ENCODE results near the gene PLAC8L1. TPM values are rescaled to one million over a fixed set of nuclear protein-coding genes. Genes with fewer than 3 reads are reported as not detected.

PLAC8L1 gene
- polyA plus RNA-seq, 1 donor (not counting 4 experiments of a cell fraction or from before 2014, with no cell fraction given) = 0.69 TPM

- Histone ChIP-seq H3K9me3 (ENCODE audit: control insufficient read depth, low read depth, low read length) (no peaks in the 10 kb centered on the region), H3K27ac (ENCODE audit: control insufficient read depth, insufficient read depth, low read length) (no peak overlapping the region), H2AFZ (ENCODE audit: control insufficient read depth, low read length) (no peak overlapping the region), H4K20me1 (ENCODE audit: control insufficient read depth, extremely low read depth, insufficient read depth, low read length) (no peaks in the 10 kb centered on the region), H3K36me3 (ENCODE audit: control insufficient read depth in 2 of 2, extremely low read depth in 1 of 2, insufficient read depth in 2 of 2, low read length in 2 of 2) (peaks cover 48 to 55% of the 10 kb centered on the region in 2 experiments), H3K4me2 (ENCODE audit: control insufficient read depth, extremely low read depth, insufficient read depth, low read depth, low read length) (no peak overlapping the region), H3K27me3 (ENCODE audit: control insufficient read depth, extremely low read depth, insufficient read depth, low read length) (no peaks in the 10 kb centered on the region), H3K4me3 (ENCODE audit: control insufficient read depth in 2 of 3, extremely low read depth in 1 of 3, insufficient read depth in 2 of 3, low read depth in 1 of 3, low read length in 3 of 3) (no peak overlapping the region), H3K4me1 (ENCODE audit: control insufficient read depth, extremely low read depth, insufficient read depth, low read length) (peaks cover 6% of the 10 kb centered on the region), H3K9me1 (ENCODE audit: control insufficient read depth, extremely low read depth, insufficient read depth, low read length) (no peaks in the 10 kb centered on the region), H3K9ac (ENCODE audit: control insufficient read depth, extremely low read depth, insufficient read depth, low read length) (no peak overlapping the region), H3K79me2 (ENCODE audit: control insufficient read depth, insufficient read depth, low read length) (no peaks in the 10 kb centered on the region)
- DNase-seq (ENCODE audit: low read depth, low spot score) (no peak), FAIRE-seq (no peak)
- TF ChIP-seq, protein P1, sequence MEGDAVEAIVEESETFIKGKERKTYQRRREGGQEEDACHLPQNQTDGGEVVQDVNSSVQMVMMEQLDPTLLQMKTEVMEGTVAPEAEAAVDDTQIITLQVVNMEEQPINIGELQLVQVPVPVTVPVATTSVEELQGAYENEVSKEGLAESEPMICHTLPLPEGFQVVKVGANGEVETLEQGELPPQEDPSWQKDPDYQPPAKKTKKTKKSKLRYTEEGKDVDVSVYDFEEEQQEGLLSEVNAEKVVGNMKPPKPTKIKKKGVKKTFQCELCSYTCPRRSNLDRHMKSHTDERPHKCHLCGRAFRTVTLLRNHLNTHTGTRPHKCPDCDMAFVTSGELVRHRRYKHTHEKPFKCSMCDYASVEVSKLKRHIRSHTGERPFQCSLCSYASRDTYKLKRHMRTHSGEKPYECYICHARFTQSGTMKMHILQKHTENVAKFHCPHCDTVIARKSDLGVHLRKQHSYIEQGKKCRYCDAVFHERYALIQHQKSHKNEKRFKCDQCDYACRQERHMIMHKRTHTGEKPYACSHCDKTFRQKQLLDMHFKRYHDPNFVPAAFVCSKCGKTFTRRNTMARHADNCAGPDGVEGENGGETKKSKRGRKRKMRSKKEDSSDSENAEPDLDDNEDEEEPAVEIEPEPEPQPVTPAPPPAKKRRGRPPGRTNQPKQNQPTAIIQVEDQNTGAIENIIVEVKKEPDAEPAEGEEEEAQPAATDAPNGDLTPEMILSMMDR (optimal IDR thresholded peaks at IDR 0.05 in 1 of 3, IDR thresholded peaks at IDR 0.05 in 1 of 3, conservative IDR thresholded peaks at IDR 0.05 in 1 of 3; ENCODE audit: extremely low read depth in 1 of 3, insufficient read depth in 2 of 3, low read length in 3 of 3) = peak; percentile 21 to 44 (median 26)
- TF ChIP-seq EZH2 (IDR thresholded peaks at IDR 0.05; ENCODE audit: low read length) = no peak
- dilution Hi-C loops (cut with MboI; ENCODE audit: extremely low pct_ligation_motif_present, low sequenced_read_pairs) = no loop called here
Observed at GRCh38 chr5:146052780-146053179, 52.6 kb downstream of the PLAC8L1 start.

DNA sequence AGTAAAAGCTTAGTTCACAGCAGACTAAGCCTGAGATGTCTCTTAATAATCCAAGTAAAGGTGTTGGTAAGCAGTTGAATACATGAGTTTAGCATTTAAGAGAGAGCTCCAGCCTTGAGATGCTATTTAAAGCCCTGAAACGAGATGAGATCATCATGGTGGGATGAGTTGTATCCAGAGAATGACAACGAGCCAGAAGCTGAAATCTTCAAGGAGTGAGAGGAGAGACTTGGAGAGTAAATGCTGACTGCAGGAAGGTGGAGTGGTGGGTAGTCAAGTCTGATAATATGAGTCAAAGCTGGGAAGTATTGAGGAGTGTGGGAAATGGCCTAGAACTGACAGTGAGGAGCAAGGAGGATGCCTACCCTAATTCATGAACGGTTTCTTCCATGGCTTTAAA lies 53.7 kb downstream of the PLAC8L1 start:
- no peak overlapping the region for H3K4me2 ChIP-seq (ENCODE audit: control insufficient read depth, extremely low read depth, insufficient read depth, low read depth, low read length)
- TF ChIP-seq, protein P1 (optimal IDR thresholded peaks at IDR 0.05 in 1 of 3, IDR thresholded peaks at IDR 0.05 in 1 of 3, conservative IDR thresholded peaks at IDR 0.05 in 1 of 3; ENCODE audit: extremely low read depth in 1 of 3, insufficient read depth in 2 of 3, low read length in 3 of 3) = no peak
- no peak for TF ChIP-seq EZH2 (IDR thresholded peaks at IDR 0.05; ENCODE audit: low read length)
- H3K27ac ChIP-seq (ENCODE audit: control insufficient read depth, insufficient read depth, low read length) = no peak overlapping the region
- no peaks in the 10 kb centered on the region for H3K9me3 ChIP-seq (ENCODE audit: control insufficient read depth, low read depth, low read length)
- H3K4me1 ChIP-seq (ENCODE audit: control insufficient read depth, extremely low read depth, insufficient read depth, low read length) = peaks cover 17% of the 10 kb centered on the region
- dilution Hi-C loops (cut with MboI; ENCODE audit: extremely low pct_ligation_motif_present, low sequenced_read_pairs) = no loop called here
- H3K27me3 ChIP-seq (ENCODE audit: control insufficient read depth, extremely low read depth, insufficient read depth, low read length) = no peaks in the 10 kb centered on the region
- FAIRE-seq = peak; percentile 55
- no peak overlapping the region for H3K9ac ChIP-seq (ENCODE audit: control insufficient read depth, extremely low read depth, insufficient read depth, low read length)
- H3K79me2 ChIP-seq (ENCODE audit: control insufficient read depth, insufficient read depth, low read length) = no peaks in the 10 kb centered on the region
- H4K20me1 ChIP-seq (ENCODE audit: control insufficient read depth, extremely low read depth, insufficient read depth, low read length) = no peaks in the 10 kb centered on the region
- no peak overlapping the region for H2AFZ ChIP-seq (ENCODE audit: control insufficient read depth, low read length)
- DNase-seq (ENCODE audit: low read depth, low spot score) = no peak
- no peak overlapping the region for H3K4me3 ChIP-seq (ENCODE audit: control insufficient read depth in 2 of 3, extremely low read depth in 1 of 3, insufficient read depth in 2 of 3, low read depth in 1 of 3, low read length in 3 of 3)
- peaks cover 50 to 51% of the 10 kb centered on the region in 2 experiments for H3K36me3 ChIP-seq (ENCODE audit: control insufficient read depth in 2 of 2, extremely low read depth in 1 of 2, insufficient read depth in 2 of 2, low read length in 2 of 2)
- no peaks in the 10 kb centered on the region for H3K9me1 ChIP-seq (ENCODE audit: control insufficient read depth, extremely low read depth, insufficient read depth, low read length)
